GM19351 (cell line): ENCODE data around the gene A3GALT2.
"Not testable (repeated sequence)": the region's sequence is repeated elsewhere in the genome, so short reads cannot be mapped to it uniquely, and the experiment has no call there.

Source experiments
- ATAC-seq: cut with Tn5 transposase; IDR thresholded peaks from one replicate; pipeline ENCODE4 v1.9.1; 2021; ENCODE audit warnings: mild to moderate bottlenecking, moderate library complexity; ENCODE audit not compliant: unreplicated experiment

Gene A3GALT2

DNA sequence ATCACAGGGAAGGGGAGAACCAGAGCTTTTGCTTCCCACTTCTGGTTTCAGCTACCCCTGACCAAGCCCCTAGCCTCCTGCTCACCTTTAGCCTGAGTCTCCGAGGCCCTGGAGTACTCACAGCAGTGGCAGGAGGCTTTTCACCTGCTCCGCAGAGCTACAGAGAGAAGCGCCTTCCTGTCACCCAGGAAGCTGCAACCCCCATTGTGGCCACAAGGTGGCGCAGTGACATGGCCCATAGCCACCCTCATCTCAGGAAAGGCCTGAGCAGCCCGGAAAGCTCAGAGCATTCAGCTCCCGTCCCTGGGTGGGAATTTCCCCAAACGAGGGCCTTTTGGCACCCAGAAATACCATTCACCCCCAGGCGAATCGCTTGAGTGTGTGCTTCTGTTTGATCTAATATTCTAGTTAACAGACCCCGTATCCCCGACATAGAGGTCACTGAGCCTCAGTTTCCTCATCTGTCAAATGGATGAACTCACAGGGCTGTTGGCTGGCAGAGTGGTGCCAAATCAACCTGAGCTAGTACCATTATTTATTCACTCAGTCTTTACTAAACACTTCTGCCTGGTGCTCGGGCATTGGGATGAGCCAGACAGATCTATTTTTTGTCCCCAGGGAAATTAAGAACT, 25.3 kb downstream of the A3GALT2 start:
- ATAC-seq, result peak; percentile 59

DNA sequence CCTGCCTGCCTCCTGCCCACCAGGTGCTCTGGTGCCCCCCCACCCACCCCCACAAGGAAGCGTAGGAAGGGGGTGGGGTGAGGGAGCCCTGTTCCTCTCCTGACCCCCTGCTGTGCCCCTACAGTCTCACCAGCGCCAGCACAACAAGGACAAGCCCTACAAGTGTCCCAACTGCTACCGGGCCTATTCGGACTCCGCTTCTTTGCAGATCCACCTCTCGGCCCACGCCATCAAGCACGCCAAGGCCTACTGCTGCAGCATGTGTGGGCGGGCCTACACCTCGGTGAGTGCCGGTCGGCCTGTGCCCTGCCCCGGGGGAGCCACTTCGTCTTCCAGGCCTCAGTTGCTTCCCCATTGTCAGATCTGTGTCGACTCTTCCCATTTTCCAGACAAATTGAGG, 25.9 kb downstream of the A3GALT2 start:
- ATAC-seq, result no peak

DNA sequence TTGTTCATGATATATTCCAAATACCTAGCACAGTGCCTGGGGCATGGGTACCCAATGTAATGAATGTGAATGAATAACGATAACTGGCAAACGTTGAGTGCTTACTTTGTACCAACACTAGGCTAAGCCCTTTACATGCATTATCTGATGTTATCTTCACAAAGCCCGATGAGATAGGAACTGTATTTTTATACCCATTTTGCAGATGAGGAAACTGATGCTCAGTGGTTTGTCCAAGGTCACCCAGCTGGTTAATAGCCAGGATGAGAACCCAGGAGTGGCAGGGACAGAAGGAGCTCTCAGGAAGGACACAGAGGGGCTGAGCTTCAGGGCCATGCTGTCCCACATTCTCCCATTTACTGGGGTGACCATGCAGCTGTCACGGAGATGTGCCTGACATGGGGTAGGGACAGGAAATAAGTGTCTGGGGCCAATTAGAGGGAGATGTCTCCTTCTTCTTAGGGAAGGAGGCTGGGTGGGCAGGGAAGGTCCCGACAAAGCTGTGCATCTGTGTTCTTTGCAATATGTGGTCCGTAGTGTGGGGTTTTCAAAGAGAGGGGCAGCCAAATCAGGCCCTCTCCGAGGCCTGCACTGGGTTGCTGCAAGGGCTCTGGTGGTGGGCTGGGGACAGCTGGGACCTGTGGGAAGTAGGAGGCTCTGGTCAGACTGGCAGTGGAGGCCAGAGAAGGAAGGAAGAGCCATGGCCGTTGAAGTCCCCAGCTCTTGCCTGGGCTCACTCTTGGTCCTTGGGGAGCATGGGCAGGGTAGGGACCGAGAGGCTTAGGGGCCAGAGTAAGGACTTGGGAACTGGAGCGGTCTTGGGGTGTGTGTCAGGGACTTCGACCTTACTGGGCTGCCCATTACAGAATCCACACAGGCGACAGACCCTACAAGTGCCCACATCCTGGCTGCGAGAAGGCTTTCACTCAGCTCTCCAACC, 26.6 kb downstream of the A3GALT2 start:
- ATAC-seq, result no peak

DNA sequence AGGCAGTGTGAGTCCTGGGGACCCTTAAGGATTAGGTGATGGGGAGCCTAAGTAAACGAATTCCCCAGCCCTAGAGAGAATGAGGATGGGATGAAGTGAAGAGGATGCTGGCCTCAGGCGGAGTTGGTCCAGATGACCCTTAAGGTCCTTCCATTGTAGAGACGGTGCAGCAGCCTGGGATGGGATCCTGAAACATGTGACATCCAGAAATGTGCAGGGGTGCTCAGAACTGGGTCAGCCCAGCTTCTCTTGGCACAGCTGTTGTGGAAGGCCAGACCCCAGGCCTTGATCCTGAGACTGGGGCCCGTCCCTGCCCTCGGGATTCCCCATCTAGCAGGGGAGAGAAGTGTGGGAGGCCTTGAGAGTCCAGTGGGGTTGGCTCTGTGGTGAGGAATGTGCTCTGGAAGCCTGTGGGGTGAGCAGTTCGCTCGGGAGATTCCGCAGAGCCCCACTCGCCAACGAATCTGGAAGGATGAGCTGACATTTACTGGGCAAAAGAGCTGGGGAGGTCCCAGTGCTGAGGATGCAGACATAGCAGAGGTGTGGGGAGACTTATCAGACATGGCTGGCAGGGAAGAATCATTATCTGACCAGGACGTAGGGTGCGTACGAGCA, 28.1 kb downstream of the A3GALT2 start:
- no peak for ATAC-seq

DNA sequence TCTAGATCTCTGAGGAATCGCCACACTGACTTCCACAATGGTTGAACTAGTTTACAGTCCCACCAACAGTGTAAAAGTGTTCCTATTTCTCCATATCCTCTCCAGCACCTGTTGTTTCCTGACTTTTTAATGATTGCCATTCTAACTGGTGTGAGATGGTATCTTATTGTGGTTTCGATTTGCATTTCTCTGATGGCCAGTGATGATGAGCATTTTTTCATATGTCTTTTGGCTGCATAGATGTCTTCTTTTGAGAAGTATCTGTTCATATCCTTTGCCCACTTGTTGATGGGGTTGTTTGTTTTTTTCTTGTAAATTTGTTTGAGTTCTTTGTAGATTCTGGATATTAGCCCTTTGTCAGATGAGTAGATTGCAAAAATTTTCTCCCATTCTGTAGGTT, 30.3 kb downstream of the A3GALT2 start:
- not testable (repeated sequence) for ATAC-seq

DNA sequence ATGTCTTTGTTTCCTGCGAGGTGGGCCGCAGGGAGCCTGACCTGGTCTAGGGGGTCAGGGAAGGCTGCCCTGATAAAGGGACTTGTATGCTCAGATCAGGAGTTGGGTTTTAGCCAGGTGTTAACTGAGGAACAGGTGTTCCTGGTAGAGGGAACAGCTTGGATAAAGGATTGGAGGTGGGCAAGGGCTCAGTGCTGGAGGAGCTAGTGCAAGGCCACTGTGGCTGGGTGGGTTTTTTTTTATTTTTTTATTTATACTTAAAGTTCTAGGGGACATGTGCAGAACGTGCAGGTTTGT, 31.1 kb downstream of the A3GALT2 start:
- no peak for ATAC-seq

DNA sequence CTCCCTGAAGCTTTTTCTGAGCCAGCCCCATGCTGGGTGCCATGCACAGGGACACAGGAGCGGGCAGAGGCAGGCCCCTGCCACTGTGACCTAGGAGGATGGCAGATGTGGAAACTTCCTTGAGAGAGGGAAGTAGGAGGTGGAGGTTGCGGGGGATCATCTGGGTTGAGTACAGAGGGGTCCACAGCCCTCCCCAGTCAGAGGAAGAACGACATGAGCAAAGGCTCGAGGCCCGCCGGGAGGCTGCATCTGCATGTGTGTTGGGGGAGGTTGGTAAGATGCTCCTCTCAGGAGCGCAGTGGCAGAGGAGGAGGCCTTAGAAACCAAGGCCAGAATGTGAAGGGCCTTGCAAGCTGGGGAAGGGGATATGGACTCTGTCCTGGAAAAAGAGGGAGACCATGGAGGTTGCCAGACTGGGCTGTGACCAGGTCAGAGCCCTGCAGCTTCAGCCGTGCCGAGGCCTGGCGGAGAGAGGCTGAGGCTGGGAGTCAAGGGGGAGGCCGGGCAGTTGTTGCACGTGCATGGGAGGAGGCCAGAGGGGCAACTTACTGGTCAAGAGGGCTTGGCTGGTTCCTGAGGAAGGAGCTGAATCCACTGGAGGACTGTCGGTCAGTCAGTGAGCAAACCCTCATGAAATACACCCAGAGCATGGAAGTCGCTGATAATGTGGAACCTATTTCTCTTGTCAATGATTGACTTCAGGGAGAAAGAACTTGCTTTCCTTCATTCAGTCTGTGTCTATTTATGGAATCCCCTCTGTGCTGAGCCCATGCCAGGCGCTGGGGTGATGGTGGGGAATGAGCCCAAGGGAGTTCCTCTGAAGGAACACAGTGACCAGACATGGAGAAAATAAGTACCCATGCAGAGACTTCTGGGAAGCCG, 31.7 kb downstream of the A3GALT2 start:
- no peak for ATAC-seq

DNA sequence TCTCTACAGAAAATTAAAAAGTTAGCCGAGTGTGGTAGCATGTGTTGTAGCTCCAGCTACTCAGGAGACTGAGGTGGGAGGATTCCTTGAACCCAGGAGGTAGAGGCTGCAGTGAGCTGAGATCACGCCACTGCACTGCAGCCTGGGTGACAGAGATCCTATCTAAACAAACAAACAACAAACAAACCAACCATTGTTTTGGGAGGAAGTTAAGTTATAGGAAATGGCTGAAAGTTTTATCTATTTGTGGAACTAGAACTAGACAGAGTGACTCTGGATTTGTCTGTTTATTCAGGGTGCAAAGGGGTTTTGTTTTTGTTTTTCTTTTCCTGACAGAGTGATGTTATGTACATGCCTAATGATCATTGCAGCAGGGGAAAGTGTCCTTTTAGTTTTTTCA, 33.6 kb downstream of the A3GALT2 start:
- no peak for ATAC-seq

DNA sequence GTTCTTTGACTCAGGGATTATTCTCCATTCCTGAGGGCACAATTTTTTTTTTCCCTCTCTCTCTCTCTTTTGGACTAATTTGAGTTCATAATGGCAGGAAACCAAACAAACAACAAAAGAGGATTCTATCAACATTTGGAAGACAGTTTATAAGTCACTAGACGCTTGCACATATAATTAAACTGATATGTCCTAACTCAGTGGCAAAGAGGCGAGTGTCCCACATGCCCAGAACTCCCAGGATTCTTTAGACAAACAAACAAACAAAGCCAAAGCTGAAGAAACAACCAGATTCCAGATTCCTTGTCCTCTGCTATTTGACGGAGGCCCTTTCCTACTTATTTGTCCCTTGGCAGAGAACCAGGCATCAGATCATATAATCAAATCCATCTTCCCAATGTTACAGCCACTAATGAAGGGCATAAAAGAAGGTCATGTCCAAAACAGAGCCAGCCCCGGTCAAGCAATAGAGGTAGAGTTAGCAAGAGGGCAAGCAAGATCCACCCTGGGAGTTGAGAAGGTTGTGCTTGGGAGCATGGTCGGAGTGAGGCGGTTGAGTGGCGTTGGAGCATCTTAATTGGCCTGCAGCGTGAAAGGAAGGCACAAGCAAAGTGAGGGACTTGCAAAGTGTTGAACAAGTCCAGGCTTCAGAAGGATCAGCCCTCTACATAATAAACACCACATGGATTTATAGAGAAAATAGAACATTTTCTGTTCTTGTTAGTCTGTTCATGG, 34.3 kb downstream of the A3GALT2 start:
- ATAC-seq, result no peak

DNA sequence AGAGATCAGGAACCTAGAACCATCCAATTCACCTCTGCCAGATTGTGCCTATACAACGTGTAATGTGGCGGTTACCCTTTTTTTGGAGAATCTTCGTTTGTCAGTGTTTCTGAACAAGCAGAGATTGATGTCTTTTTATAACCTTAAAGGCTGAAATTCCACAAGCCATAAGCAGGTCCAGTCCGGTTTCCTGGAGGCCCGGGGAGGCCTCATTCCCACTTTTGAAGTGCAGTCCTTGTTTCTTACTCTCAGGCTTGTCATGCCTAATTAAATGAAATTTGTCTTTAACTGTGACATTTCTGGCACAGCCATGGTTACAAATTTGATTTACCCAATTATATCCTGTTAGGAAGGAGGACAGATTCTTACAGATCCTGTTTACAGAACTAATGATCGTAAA, 36.8 kb downstream of the A3GALT2 start:
- ATAC-seq, result no peak

DNA sequence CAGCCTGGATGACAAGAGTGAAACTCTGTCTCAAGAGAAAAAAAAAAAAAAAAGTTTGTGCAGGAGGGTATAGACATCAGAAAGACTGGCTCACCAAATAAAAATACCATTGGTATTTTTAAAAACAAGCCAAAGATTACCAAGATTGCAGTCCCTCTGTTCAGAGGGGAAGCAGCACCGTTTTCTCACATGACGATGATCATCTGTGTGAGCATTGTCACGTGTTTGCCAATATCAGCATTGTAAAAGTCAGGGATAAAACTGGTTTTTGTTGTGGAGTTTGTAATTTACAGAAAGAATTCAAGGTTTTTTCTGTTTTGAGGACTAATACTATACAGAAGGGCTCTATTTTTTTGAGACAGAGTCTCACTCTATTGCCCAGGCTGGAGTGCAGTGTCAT, 38.1 kb downstream of the A3GALT2 start:
- ATAC-seq, result no peak

DNA sequence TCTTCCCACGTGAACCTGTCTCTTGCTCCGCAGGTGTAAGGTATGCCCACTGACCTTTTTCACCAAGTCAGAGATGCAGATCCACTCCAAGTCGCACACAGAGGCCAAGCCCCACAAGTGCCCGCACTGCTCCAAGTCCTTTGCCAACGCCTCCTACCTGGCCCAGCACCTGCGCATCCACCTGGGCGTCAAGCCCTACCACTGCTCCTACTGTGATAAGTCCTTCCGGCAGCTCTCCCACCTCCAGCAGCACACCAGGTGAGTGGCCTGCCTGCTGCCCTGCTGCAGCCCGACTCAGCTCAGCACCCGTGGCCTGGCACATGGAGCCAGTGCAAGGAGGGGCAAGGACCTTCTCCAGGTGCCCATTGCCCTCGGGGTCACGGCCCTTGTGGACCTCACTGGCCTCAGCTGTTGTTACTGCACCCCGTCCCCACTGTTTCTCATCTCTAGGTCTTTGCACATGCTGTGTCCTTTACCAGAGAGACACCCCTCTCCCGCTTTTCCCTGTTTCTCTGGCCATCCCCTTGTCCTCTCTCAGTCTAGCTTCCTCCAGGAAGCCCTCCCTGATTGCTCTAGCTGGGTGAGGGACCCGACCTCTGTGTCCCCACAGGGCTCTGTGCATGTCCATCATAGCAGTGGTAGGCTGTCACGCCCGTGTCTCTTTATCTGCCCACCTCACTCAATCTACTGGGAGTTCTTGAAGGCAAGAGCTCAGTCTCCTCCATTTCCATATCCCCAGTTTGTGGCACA, 39.2 kb downstream of the A3GALT2 start:
- no peak for ATAC-seq

DNA sequence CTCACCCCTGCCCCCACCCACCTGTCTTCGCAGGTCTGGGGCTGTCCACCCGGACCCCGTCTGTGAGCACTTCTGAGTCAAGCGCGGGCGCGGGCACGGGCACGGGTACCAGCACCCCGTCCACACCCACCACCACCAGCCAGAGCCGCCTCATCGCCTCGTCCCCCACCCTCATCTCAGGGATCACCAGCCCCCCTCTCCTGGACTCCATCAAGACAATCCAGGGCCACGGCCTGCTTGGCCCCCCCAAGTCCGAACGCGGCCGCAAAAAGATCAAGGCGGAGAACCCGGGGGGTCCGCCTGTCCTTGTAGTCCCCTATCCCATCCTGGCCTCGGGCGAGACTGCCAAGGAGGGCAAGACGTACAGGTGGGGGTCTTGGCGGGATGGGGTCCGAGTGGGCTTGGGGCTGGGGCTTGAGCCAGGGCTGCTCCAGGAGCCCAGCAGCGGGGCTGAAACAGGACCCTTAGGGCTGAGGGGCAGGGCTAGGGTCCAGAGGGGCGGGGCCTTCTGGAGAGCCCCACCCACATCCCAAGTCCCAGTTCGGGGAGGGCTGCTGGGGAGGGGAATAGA, 40.7 kb downstream of the A3GALT2 start:
- ATAC-seq, result no peak

DNA sequence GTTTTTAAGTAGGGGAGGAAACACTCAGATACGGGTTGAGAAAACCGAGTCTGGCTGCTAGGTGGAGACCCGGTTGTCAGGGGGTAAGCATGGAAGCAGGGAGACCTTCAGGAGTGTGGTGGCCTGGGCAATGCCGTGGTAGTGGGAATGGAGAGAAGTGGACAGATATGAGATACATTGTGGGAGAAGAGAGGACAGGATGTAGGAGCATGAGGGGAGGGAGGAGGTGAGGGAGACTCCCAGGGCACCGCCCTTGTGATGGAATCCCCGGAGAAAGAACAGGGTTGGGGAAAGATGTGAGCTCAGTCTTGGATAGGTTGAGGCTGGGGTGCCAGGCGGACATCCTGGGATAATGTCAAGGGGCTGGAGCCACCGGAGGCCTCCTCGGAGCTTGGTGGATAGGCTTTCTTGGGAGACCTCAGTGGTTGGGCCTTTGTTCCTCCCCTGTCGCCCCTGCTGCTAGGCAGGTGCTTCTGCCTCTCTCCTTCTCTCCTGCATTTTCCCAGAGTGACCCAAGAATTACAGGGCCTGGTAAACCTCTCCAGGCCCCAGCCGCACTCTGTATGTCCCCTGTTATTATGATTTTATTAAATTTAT, 43.3 kb downstream of the A3GALT2 start:
- ATAC-seq, result no peak

DNA sequence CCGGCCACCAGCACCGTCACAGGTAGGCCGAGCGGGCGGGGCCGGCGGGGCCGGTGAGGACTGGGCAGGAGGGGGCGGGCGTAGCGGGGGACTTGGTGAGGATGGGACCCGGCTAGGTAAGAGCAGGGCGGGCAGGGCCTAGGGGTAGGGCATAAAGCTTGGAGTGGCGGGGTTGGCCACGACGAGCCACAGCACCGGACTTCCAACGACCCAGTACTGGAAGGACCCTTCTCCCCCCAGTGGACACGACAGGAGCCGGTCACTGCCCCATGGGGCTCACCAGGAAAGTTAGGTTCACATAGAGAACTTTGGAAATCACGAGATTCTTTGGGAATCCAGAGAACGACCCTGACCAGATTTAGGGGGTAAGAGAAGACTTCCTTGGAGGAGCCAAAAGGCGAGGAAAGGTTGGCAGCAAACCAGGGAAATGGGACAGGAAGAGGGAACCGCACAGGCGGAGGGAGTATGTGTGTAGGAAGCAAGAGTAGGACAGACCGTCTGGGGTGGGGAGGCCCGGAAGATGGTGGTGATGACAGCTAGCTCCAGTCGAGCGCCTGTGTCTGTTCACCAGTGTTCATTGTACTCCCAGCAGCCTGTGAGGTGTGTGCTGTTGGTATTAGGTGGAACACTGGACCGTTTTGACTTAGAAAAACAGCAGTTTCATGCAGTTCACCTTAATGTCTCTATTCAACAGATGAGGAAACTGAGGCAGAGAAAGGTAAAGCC, 44.2 kb downstream of the A3GALT2 start:
- ATAC-seq, result no peak

DNA sequence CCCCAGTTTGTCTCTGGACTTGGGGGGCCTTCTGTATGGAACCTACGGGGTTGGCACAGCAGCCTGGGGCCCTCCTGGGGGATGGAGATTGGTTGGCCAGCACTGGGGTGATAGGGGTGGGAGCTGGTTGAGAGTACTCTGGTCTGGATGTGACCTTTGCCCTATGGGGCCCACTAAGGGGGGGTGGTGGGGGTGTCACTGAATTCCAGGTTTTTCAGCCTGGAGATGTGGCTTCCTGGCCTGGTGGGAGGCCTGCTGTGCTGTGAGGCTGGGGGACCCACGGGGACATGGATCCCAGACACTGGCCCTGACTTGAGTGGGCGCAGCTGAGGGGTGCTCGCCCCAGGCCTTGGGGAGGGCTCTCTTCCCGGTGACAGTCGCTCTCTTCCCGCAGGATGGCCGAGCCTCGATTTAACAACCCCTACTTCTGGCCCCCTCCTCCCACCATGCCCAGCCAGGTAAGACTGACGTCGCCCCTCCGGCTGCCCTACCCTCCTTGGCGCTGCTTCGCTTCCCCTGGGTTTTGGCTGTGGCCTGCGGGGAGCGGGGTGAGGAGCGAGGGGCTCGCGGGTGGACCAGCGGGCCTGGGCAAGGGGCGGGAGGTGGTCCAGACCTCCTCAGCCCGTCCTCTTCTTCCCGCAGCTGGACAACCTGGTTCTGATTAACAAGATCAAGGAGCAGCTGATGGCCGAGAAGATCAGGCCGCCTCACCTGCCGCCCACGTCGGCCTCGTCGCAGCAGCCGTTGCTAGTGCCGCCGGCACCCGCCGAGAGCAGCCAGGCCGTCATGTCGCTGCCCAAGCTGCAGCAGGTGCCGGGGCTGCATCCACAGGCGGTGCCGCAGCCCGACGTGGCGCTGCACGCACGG, 45.0 kb downstream of the A3GALT2 start:
- ATAC-seq, result no peak

DNA sequence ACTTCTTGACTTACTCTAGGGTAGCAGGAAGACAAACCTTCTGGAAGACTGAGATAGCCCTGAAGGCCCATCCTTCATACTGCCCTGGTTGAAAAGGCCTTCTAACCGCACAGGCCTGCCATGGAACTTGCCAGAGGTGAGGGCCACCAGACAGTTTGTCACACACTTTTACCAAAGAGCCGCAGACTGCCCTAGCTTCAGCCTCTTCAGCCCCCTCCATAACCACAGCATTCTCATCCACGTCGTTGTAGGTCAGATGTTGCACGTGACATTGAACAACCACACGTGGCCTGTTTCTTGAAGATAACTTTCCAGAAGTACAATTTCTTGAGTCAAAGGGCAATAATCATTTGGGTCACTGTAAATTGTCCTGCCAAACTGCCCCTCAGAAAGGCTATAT, 45.7 kb downstream of the A3GALT2 start:
- ATAC-seq, result no peak
